Ammon's horn (tissue), 1 donor: ENCODE results near the gene MAP3K21.

Source experiments
- DNase-seq: peaks from one replicate; pipeline ENCODE4 v3.0.0-alpha.2; 2016; ENCODE audit warnings: low spot score

MAP3K21 gene

GRCh38 chr1:233359431-233359830 is 31.9 kb downstream of the MAP3K21 start:
- no peak for DNase-seq

- no peak for DNase-seq
Observed at GRCh38 chr1:233359905-233360304, 32.4 kb downstream of the MAP3K21 start.

GRCh38 chr1:233360525-233361102 is 33.1 kb downstream of the MAP3K21 start:
- no peak for DNase-seq

GRCh38 chr1:233361876-233362275 is 34.4 kb downstream of the MAP3K21 start:
- DNase-seq: no peak

GRCh38 chr1:233362743-233363142 is 35.2 kb downstream of the MAP3K21 start:
- no peak for DNase-seq

GRCh38 chr1:233364026-233364425 is 36.5 kb downstream of the MAP3K21 start:
- no peak for DNase-seq

- DNase-seq: no peak
Observed at GRCh38 chr1:233364695-233365539, 37.4 kb downstream of the MAP3K21 start.

- no peak for DNase-seq
Observed at GRCh38 chr1:233366575-233366974, 39.1 kb downstream of the MAP3K21 start.

GRCh38 chr1:233367057-233367803 is 39.7 kb downstream of the MAP3K21 start:
- DNase-seq: no peak

- DNase-seq: no peak
Observed at GRCh38 chr1:233368106-233368788, 40.7 kb downstream of the MAP3K21 start.

GRCh38 chr1:233368789-233369130 is 41.2 kb downstream of the MAP3K21 start:
- DNase-seq: no peak

- no peak for DNase-seq
Observed at GRCh38 chr1:233372218-233373120, 44.9 kb downstream of the MAP3K21 start.

GRCh38 chr1:233373226-233373625 is 45.7 kb downstream of the MAP3K21 start:
- no peak for DNase-seq

- no peak for DNase-seq
Observed at GRCh38 chr1:233375653-233376052, 48.1 kb downstream of the MAP3K21 start.

GRCh38 chr1:233376382-233377110 is 49.0 kb downstream of the MAP3K21 start:
- no peak for DNase-seq

GRCh38 chr1:233379869-233380438 is 52.4 kb downstream of the MAP3K21 start:
- DNase-seq: no peak

GRCh38 chr1:233381806-233382205 is 54.3 kb downstream of the MAP3K21 start:
- no peak for DNase-seq

GRCh38 chr1:233383984-233384383 is 56.5 kb downstream of the MAP3K21 start:
- DNase-seq: no peak

GRCh38 chr1:233386336-233386735 is 58.8 kb downstream of the MAP3K21 start:
- DNase-seq: no peak

GRCh38 chr1:233387585-233387984 is 60.1 kb downstream of the MAP3K21 start:
- DNase-seq: no peak
